HG02970 (cell line): ENCODE measurements around the gene EIF4G1.
"Not testable (repeated sequence)": the region's sequence is repeated elsewhere in the genome, so short reads cannot be mapped to it uniquely, and the experiment has no call there.

Experiments used
- ATAC-seq: cut with Tn5 transposase; IDR thresholded peaks from one replicate; pipeline ENCODE4 v1.9.1; 2021; ENCODE audit warnings: mild to moderate bottlenecking, moderate library complexity, moderate number of reproducible peaks; ENCODE audit not compliant: unreplicated experiment, low FRiP score

The EIF4G1 gene

GRCh38 chr3:184333190-184333589 lies 18.8 kb downstream of the EIF4G1 start:
- no peak for ATAC-seq

- ATAC-seq = no peak
These were observed 19.3 kb downstream of the EIF4G1 start for GRCh38 chr3:184333700-184334099.

DNA sequence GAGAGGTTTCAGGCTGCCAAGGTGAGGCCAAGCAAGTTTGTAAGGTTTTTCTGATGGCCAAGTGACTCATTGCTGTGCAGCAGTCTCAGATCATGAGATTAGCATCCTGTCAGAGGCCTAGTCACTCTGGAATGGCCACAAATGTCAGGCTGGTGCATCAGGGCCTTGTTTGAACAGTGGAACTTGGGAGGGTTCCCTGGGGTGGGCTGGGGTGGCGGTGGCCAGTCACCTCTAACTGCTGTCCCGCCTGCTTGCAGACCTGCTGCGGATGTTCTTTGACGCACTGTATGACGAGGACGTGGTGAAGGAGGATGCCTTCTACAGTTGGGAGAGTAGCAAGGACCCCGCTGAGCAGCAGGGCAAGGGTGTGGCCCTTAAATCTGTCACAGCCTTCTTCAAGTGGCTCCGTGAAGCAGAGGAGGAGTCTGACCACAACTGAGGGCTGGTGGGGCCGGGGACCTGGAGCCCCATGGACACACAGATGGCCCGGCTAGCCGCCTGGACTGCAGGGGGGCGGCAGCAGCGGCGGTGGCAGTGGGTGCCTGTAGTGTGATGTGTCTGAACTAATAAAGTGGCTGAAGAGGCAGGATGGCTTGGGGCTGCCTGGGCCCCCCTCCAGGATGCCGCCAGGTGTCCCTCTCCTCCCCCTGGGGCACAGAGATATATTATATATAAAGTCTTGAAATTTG lies 20.2 kb downstream of the EIF4G1 start:
- ATAC-seq = no peak

DNA sequence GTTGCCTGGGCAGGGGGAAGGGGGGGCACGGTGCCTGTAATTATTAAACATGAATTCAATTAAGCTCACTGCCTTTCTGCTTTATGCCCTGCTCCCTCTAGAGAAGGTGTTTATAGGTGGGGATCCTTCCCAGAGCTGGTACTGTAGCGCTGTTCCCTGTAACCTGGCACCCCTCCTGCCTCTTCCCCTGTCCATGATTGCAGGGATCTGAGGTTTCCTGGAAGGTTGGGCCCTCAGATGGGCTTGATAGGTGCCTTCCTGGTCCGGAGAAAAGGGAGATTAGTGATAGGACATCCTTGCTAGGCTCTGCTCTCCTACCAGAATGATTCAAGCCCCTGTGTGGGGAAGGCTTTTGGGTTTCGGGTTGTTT lies 20.9 kb downstream of the EIF4G1 start:
- ATAC-seq = peak; percentile 8

GRCh38 chr3:184335661-184336546 lies 21.5 kb downstream of the EIF4G1 start:
- peak; percentile 63 for ATAC-seq

GRCh38 chr3:184336547-184337398 lies 22.4 kb downstream of the EIF4G1 start:
- no peak for ATAC-seq

- ATAC-seq = no peak
These were observed 23.0 kb downstream of the EIF4G1 start, which contains the start of gene FAM131A for GRCh38 chr3:184337399-184337714. FAM131A (plus strand) TSS chr3:184337600; CDS start chr3:184337631, 31 bp downstream.

GRCh38 chr3:184337981-184338380 lies 23.6 kb downstream of the EIF4G1 start:
- ATAC-seq = no peak

DNA sequence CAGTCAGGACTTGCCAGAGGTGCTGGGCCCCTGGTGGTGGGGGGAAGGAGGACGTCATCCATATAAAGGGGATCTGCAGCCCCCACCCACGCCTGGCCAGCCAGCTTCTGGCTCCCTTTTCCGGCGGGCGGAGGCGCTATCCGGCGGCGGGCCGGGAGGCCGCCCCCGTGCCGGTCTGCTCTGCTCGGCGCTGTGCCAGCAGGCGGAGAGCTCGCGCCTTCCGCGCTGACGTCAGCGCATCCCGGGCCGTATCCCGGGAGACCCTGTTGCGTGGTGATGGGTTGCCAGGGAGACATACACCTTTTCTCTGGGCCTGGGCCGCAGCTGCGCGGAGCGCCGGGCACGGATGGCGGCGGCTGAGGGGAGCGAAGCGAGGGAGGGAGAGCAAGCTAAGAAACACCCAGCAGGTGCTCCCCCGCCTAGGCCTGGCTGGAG lies 24.1 kb downstream of the EIF4G1 start:
- no peak for ATAC-seq

GRCh38 chr3:184339001-184339400 lies 24.6 kb downstream of the EIF4G1 start:
- ATAC-seq = no peak

DNA sequence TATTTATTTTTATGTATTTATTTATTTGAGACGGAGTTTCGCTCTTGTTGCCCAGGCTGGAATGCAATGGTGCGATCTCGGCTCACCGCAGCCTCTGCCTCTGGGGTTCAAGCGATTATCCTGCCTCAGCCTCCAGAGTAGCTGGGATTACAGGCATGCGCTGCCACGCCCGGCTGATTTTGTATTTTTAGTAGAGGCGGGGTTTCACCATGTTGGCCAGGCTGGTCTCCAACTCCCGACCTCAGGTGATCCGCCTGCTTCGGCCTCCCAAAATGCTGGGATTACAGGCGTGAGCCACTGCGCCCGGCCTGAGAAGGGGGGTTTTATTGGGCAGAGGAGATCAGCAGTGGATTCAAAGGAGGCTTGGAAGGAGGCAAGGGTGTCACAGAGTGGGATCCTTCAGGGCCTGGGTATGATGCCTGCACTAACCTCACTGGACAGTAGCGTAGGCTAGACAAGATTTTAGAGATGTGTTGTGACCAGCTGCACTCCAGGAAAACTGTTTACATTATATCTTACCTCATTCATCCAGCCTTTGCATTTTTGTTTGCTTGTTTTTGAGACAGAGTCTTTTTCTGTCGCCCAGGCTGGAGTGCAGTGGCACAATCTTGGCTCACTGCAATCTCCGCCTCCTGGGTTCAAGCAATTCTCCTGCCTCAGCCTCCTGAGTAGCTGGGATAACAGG lies 25.2 kb downstream of the EIF4G1 start:
- not testable (repeated sequence) for ATAC-seq

- no peak for ATAC-seq
These were observed 27.5 kb downstream of the EIF4G1 start for GRCh38 chr3:184341925-184342324.

- ATAC-seq = no peak
These were observed 28.9 kb downstream of the EIF4G1 start for GRCh38 chr3:184343200-184343876.

- ATAC-seq = no peak
These were observed 30.3 kb downstream of the EIF4G1 start for GRCh38 chr3:184344579-184345316.

- no peak for ATAC-seq
These were observed 31.1 kb downstream of the EIF4G1 start for GRCh38 chr3:184345317-184346144.

GRCh38 chr3:184346480-184347190 lies 32.2 kb downstream of the EIF4G1 start:
- no peak for ATAC-seq

GRCh38 chr3:184347321-184348056 lies 33.1 kb downstream of the EIF4G1 start:
- no peak for ATAC-seq
